ENCODE data around the gene DNMBP.

The DNMBP gene

DNA sequence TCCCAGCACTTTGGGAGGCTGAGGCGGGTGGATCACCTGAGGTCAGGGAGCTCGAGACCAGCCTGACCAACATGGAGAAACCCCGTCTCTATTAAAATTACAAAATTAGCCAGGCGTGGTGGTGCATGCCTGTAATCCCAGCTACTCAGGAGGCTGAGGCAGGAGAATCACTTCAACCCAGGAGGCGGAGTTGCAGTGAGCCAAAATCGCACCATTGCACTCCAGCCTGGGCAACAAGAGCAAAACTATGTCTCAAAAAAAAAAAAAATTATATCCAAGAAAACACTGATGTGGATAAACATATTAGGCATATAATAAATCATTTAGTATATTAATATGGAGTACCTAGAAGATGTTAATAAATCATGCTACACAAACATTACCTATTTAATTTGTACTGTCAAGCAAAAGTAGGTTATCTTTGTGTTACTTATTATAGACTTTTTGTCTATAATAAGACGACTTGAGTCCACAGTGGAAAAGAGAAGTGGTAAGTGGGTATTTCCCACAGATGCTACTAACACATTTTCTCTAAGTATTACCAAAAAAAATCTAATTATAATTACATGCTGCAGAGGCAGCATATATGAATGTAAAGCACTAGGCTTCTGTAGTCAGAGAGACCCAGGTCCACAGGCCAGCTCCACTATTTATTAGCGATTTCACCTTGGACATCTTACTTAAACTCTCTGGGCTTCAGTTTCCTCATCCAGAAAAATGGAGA is 34.5 kb downstream of the DNMBP start:
- no peaks in the 10 kb centered on the region for H3K79me1 ChIP-seq (ENCODE audit: low read depth, low read length)
- no peak overlapping the region for H4K91ac ChIP-seq (ENCODE audit: low read depth, low read length, poor library complexity)
- no peak overlapping the region for H2BK5ac ChIP-seq (ENCODE audit: low read length)
- no peak overlapping the region for H2BK12ac ChIP-seq (ENCODE audit: low read length)
- no peak overlapping the region for H2BK120ac ChIP-seq (ENCODE audit: low read depth, low read length)
- no peak overlapping the region for H2AFZ ChIP-seq (ENCODE audit: low read length)
- no peak overlapping the region for H3K23ac ChIP-seq (ENCODE audit: low read depth, low read length, poor library complexity)
- no peak overlapping the region for H3K4ac ChIP-seq (ENCODE audit: low read length)
- no peak overlapping the region for H3K18ac ChIP-seq (ENCODE audit: low read length)
- H3K36me3 ChIP-seq (replicated peaks in 1 of 2; ENCODE audit: control insufficient read depth in 2 of 2, insufficient read depth in 2 of 2, low read length in 2 of 2) = peaks cover 2 to 7% of the 10 kb centered on the region in 2 donors
- H3K27me3 ChIP-seq (ENCODE audit: control insufficient read depth in 3 of 3, insufficient read depth in 3 of 3, low read depth in 1 of 3, low read length in 3 of 3) = no peaks in the 10 kb centered on the region
- H3K4me3 ChIP-seq (ENCODE audit: low read length in 2 of 2) = no peak overlapping the region
- H3K9ac ChIP-seq (ENCODE audit: low read depth, low read length, poor library complexity) = no peak overlapping the region
- no peak overlapping the region for H2AK5ac ChIP-seq (ENCODE audit: low read depth, low read length)
- H3K27ac ChIP-seq (replicated peaks; ENCODE audit: low read length) = no peak overlapping the region
- no peak overlapping the region for H3K14ac ChIP-seq (ENCODE audit: low read length)
- no peaks in the 10 kb centered on the region for H3K9me3 ChIP-seq (replicated peaks in 1 of 2; ENCODE audit: control insufficient read depth in 2 of 2, insufficient read depth in 1 of 2, low read depth in 1 of 2, low read length in 2 of 2)
- H3K4me2 ChIP-seq (ENCODE audit: insufficient read depth, low read length, poor library complexity, severe bottlenecking) = no peak overlapping the region
- DNase-seq (ENCODE audit: low spot score) = no peak
- no CpG with 5 or more reads among the region's 8 CpGs for WGBS, 2 donors (ENCODE audit: extremely low coverage in 2 of 2, insufficient read length in 2 of 2, insufficient replicate concordance in 1 of 2)
- H2BK15ac ChIP-seq (ENCODE audit: low read length) = no peak overlapping the region
- no peak overlapping the region for H4K8ac ChIP-seq (ENCODE audit: low read depth, low read length)
- peaks cover 3 to 4% of the 10 kb centered on the region in 2 donors for H3K4me1 ChIP-seq (ENCODE audit: control insufficient read depth in 2 of 2, insufficient read depth in 1 of 2, low read depth in 1 of 2, low read length in 2 of 2)

DNA sequence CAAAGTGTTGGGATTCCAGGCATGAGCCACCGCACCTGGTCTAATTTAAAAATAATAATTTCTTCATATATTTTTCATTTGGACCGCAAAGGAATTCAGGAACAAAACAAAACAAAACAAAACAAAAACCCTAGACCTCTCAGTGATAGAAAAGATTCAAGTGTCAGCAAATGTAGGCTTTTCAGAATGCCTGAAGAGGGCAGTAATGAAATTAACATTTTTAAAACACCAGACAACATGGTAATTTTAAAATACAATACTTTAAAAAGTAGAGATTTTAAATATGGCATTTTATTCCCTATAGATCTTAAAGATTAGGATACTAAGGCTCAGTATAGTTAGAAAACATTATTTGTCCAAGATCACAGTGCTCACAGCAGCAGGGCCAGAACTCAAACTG is 36.6 kb downstream of the DNMBP start:
- H2AK5ac ChIP-seq (ENCODE audit: low read depth, low read length) = no peak overlapping the region
- no peak overlapping the region for H4K91ac ChIP-seq (ENCODE audit: low read depth, low read length, poor library complexity)
- H3K27ac ChIP-seq (replicated peaks; ENCODE audit: low read length) = no peak overlapping the region
- H2BK15ac ChIP-seq (ENCODE audit: low read length) = no peak overlapping the region
- no CpG with 5 or more reads among the region's 2 CpGs for WGBS, 2 donors (ENCODE audit: extremely low coverage in 2 of 2, insufficient read length in 2 of 2, insufficient replicate concordance in 1 of 2)
- no peak overlapping the region for H3K14ac ChIP-seq (ENCODE audit: low read length)
- H3K4ac ChIP-seq (ENCODE audit: low read length) = no peak overlapping the region
- DNase-seq (ENCODE audit: low spot score) = no peak
- H3K27me3 ChIP-seq (ENCODE audit: control insufficient read depth in 3 of 3, insufficient read depth in 3 of 3, low read depth in 1 of 3, low read length in 3 of 3) = no peaks in the 10 kb centered on the region
- H3K9me3 ChIP-seq (replicated peaks in 1 of 2; ENCODE audit: control insufficient read depth in 2 of 2, insufficient read depth in 1 of 2, low read depth in 1 of 2, low read length in 2 of 2) = no peaks in the 10 kb centered on the region
- H2BK5ac ChIP-seq (ENCODE audit: low read length) = no peak overlapping the region
- no peak overlapping the region for H3K4me2 ChIP-seq (ENCODE audit: insufficient read depth, low read length, poor library complexity, severe bottlenecking)
- no peak overlapping the region for H3K23ac ChIP-seq (ENCODE audit: low read depth, low read length, poor library complexity)
- H3K9ac ChIP-seq (ENCODE audit: low read depth, low read length, poor library complexity) = no peak overlapping the region
- peaks cover 3 to 4% of the 10 kb centered on the region in 2 donors for H3K4me1 ChIP-seq (ENCODE audit: control insufficient read depth in 2 of 2, insufficient read depth in 1 of 2, low read depth in 1 of 2, low read length in 2 of 2)
- H3K4me3 ChIP-seq (ENCODE audit: low read length in 2 of 2) = no peak overlapping the region
- H4K8ac ChIP-seq (ENCODE audit: low read depth, low read length) = no peak overlapping the region
- no peaks in the 10 kb centered on the region for H3K79me1 ChIP-seq (ENCODE audit: low read depth, low read length)
- H2BK120ac ChIP-seq (ENCODE audit: low read depth, low read length) = no peak overlapping the region
- H2BK12ac ChIP-seq (ENCODE audit: low read length) = no peak overlapping the region
- H2AFZ ChIP-seq (ENCODE audit: low read length) = no peak overlapping the region
- peaks cover 2 to 27% of the 10 kb centered on the region in 2 donors for H3K36me3 ChIP-seq (replicated peaks in 1 of 2; ENCODE audit: control insufficient read depth in 2 of 2, insufficient read depth in 2 of 2, low read length in 2 of 2)
- no peak overlapping the region for H3K18ac ChIP-seq (ENCODE audit: low read length)

DNA sequence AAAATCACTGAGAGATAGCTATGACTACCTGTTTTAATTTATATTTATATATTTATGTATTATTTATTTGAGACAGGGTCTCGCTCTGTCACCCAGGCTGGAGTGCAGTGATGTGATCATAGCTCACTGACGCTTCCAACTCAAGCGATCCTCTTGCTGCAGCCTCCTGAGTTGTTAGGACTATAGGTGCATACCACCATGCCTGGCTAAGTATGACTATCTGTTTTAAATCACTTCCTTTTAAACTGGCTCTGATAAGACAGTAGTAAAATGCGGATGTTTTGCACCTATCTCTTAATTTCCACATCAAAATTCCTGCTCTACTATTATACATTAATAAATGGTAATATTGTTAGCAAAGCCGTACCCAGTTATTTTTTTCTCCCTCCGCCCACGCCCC is 41.8 kb downstream of the DNMBP start:
- Histone ChIP-seq H3K79me1 (ENCODE audit: low read depth, low read length) (no peaks in the 10 kb centered on the region), H3K36me3 (replicated peaks in 1 of 2; ENCODE audit: control insufficient read depth in 2 of 2, insufficient read depth in 2 of 2, low read length in 2 of 2) (peaks cover 0 to 38% of the 10 kb centered on the region in 2 donors), H2BK120ac (ENCODE audit: low read depth, low read length) (no peak overlapping the region), H3K9me3 (replicated peaks in 1 of 2; ENCODE audit: control insufficient read depth in 2 of 2, insufficient read depth in 1 of 2, low read depth in 1 of 2, low read length in 2 of 2) (no peaks in the 10 kb centered on the region), H3K27me3 (ENCODE audit: control insufficient read depth in 3 of 3, insufficient read depth in 3 of 3, low read depth in 1 of 3, low read length in 3 of 3) (no peaks in the 10 kb centered on the region), H2BK5ac (ENCODE audit: low read length) (no peak overlapping the region), H3K4me1 (ENCODE audit: control insufficient read depth in 2 of 2, insufficient read depth in 1 of 2, low read depth in 1 of 2, low read length in 2 of 2) (no peaks in the 10 kb centered on the region), H4K91ac (ENCODE audit: low read depth, low read length, poor library complexity) (no peak overlapping the region), H3K4ac (ENCODE audit: low read length) (no peak overlapping the region), H2BK15ac (ENCODE audit: low read length) (no peak overlapping the region), H2AFZ (ENCODE audit: low read length) (no peak overlapping the region), H3K18ac (ENCODE audit: low read length) (no peak overlapping the region), H2AK5ac (ENCODE audit: low read depth, low read length) (no peak overlapping the region), H3K4me2 (ENCODE audit: insufficient read depth, low read length, poor library complexity, severe bottlenecking) (no peak overlapping the region), H3K4me3 (ENCODE audit: low read length in 2 of 2) (no peak overlapping the region), H3K27ac (replicated peaks; ENCODE audit: low read length) (no peak overlapping the region), H3K23ac (ENCODE audit: low read depth, low read length, poor library complexity) (no peak overlapping the region), H3K14ac (ENCODE audit: low read length) (no peak overlapping the region), H2BK12ac (ENCODE audit: low read length) (no peak overlapping the region), H3K9ac (ENCODE audit: low read depth, low read length, poor library complexity) (no peak overlapping the region), H4K8ac (ENCODE audit: low read depth, low read length) (no peak overlapping the region)
- no CpG with 5 or more reads among the region's 7 CpGs for WGBS, 2 donors (ENCODE audit: extremely low coverage in 2 of 2, insufficient read length in 2 of 2, insufficient replicate concordance in 1 of 2)
- DNase-seq (ENCODE audit: low spot score) = no peak

DNA sequence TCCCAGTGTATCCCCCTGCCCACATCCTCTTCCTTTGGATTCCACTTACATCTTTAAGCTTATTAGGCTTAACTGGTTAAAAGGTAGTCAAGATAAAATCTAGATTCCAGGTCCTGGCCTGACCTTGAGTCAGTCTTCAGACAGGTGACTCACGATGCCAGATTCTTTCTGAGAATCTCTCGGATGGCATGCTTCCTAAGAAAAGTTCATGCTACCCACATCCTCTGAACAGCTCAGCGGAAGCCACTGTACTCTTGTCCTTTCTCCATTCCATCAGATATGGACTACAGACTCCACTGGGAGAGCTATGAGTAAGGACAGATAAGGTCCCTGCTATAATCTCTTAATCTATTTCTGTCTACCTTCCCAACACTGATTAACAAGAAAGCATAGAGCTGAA is 43.4 kb downstream of the DNMBP start:
- no peak overlapping the region for H2BK12ac ChIP-seq (ENCODE audit: low read length)
- no peak overlapping the region for H3K27ac ChIP-seq (replicated peaks; ENCODE audit: low read length)
- H2AFZ ChIP-seq (ENCODE audit: low read length) = no peak overlapping the region
- no peak overlapping the region for H2AK5ac ChIP-seq (ENCODE audit: low read depth, low read length)
- H3K79me1 ChIP-seq (ENCODE audit: low read depth, low read length) = no peaks in the 10 kb centered on the region
- no peak overlapping the region for H3K14ac ChIP-seq (ENCODE audit: low read length)
- no peak overlapping the region for H2BK120ac ChIP-seq (ENCODE audit: low read depth, low read length)
- H2BK5ac ChIP-seq (ENCODE audit: low read length) = no peak overlapping the region
- H3K36me3 ChIP-seq (replicated peaks in 1 of 2; ENCODE audit: control insufficient read depth in 2 of 2, insufficient read depth in 2 of 2, low read length in 2 of 2) = peaks cover 0 to 38% of the 10 kb centered on the region in 2 donors
- no peak overlapping the region for H3K23ac ChIP-seq (ENCODE audit: low read depth, low read length, poor library complexity)
- H2BK15ac ChIP-seq (ENCODE audit: low read length) = no peak overlapping the region
- no peak overlapping the region for H3K18ac ChIP-seq (ENCODE audit: low read length)
- no CpG with 5 or more reads among the region's 3 CpGs for WGBS, 2 donors (ENCODE audit: extremely low coverage in 2 of 2, insufficient read length in 2 of 2, insufficient replicate concordance in 1 of 2)
- H3K4me2 ChIP-seq (ENCODE audit: insufficient read depth, low read length, poor library complexity, severe bottlenecking) = no peak overlapping the region
- H3K9ac ChIP-seq (ENCODE audit: low read depth, low read length, poor library complexity) = no peak overlapping the region
- H3K27me3 ChIP-seq (ENCODE audit: control insufficient read depth in 3 of 3, insufficient read depth in 3 of 3, low read depth in 1 of 3, low read length in 3 of 3) = no peaks in the 10 kb centered on the region
- H3K9me3 ChIP-seq (replicated peaks in 1 of 2; ENCODE audit: control insufficient read depth in 2 of 2, insufficient read depth in 1 of 2, low read depth in 1 of 2, low read length in 2 of 2) = no peaks in the 10 kb centered on the region
- no peaks in the 10 kb centered on the region for H3K4me1 ChIP-seq (ENCODE audit: control insufficient read depth in 2 of 2, insufficient read depth in 1 of 2, low read depth in 1 of 2, low read length in 2 of 2)
- H4K91ac ChIP-seq (ENCODE audit: low read depth, low read length, poor library complexity) = no peak overlapping the region
- H4K8ac ChIP-seq (ENCODE audit: low read depth, low read length) = no peak overlapping the region
- no peak overlapping the region for H3K4me3 ChIP-seq (ENCODE audit: low read length in 2 of 2)
- DNase-seq (ENCODE audit: low spot score) = no peak
- no peak overlapping the region for H3K4ac ChIP-seq (ENCODE audit: low read length)

Measured in neuronal stem cell (in vitro differentiated cells).